Vagina (tissue), 2 donors: ENCODE results near the gene CREB5. TPM values are rescaled to one million over a fixed set of nuclear protein-coding genes. Genes with fewer than 3 reads are reported as not detected.

Experiments used
- DNase-seq, 2 donors: peaks; one replicate each; pipeline ENCODE4 v3.0.0-alpha.2; 2017; ENCODE audit errors: extremely low spot score in 2 of 2
- H3K27ac ChIP-seq: fragments of 200-600 bp; sonication (generic); one replicate; pipeline ENCODE4 v1.5.1; 2019
- H3K27me3 ChIP-seq: fragments of 200-600 bp; sonication (generic); one replicate; pipeline ENCODE4 v1.5.1; 2019
- H3K36me3 ChIP-seq, 2 donors: fragments of 200-600 bp; sonication (generic); one replicate each; pipeline ENCODE4 v1.5.1; 2017 to 2019
- H3K4me1 ChIP-seq: fragments of 200-600 bp; sonication (generic); one replicate; pipeline ENCODE4 v1.5.1; 2019
- H3K4me3 ChIP-seq, 2 donors: fragments of 200-600 bp; sonication (generic); 1 replicate in 1 of 2; 2 replicates in 1 of 2; pipeline ENCODE4 v1.5.1; 2016 to 2019
- H3K9me3 ChIP-seq: fragments of 200-600 bp; sonication (generic); one replicate; pipeline ENCODE4 v1.5.1; 2019
- POLR2A ChIP-seq, 2 donors: fragments of 450-650 bp; IDR thresholded peaks; one replicate each; pipeline ENCODE4 v1.6.1; 2017; ENCODE audit warnings: antibody characterized with exemption in 2 of 2, mild to moderate bottlenecking in 2 of 2, moderate library complexity in 2 of 2
- POLR2AphosphoS5 ChIP-seq, 2 donors: sonication (generic); formaldehyde crosslinking; IDR thresholded peaks; one replicate each; pipeline ENCODE4 v1.9.0; 2017; ENCODE audit warnings: antibody characterized with exemption in 2 of 2, mild to moderate bottlenecking in 2 of 2, low read depth in 1 of 2; ENCODE audit not compliant: insufficient read depth in 1 of 2
- intact Hi-C: fragments of 100-400 bp; cut with DNase I; formaldehyde crosslinking; loops from one replicate; pipeline ENCODE4 v1.15.1; 2023
- total RNA-seq: library from RNA; depleted of rRNA; stranded (reverse); fragments of >200 nt; gene quantifications from one replicate; pipeline ENCODE4 v1.2.3, GENCODE V29; 2016
- TF ChIP-seq, protein P1 (sequence below), 3 experiments: fragments of 450-650 bp in 2 of 3; fragments of 200-600 bp in 1 of 3; sonication (generic) in 1 of 3; IDR thresholded peaks; one replicate each; pipeline ENCODE4 v1.5.1; 2017 to 2019; ENCODE audit warnings: antibody characterized with exemption in 3 of 3, mild to moderate bottlenecking in 2 of 3, moderate library complexity in 2 of 3

CREB5 gene
- total RNA-seq, 1 donor from 2014 or later: 23.1 TPM

DNA sequence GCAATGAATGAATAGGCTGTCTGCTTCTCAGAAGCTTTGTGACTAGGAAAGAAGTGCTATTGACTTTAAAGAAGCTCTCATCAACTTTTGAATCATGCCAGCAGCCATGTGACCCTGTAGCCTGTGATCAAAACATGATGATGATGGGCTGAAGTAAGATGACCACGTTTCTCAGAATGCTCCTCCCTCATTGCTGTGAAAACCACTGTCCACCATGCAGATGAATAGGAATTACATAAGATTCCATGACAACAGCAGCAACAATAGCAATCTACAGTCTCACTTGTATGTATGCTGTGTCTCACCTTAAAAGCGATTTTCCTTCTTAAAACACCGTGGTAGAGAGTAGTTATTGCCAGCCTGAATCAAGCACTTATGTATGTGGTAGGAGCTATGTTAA, 317.4 kb downstream of the CREB5 start:
- no peak overlapping the region for H3K4me3 ChIP-seq
- H3K9me3 ChIP-seq: no peaks in the 10 kb centered on the region
- no peaks in the 10 kb centered on the region for H3K36me3 ChIP-seq
- DNase-seq: no peak
- peaks cover 34% of the 10 kb centered on the region for H3K4me1 ChIP-seq
- no peaks in the 10 kb centered on the region for H3K27me3 ChIP-seq
- no peak overlapping the region for H3K27ac ChIP-seq
- no peak for TF ChIP-seq POLR2A (IDR thresholded peaks at IDR 0.05)
- TF ChIP-seq, protein P1, sequence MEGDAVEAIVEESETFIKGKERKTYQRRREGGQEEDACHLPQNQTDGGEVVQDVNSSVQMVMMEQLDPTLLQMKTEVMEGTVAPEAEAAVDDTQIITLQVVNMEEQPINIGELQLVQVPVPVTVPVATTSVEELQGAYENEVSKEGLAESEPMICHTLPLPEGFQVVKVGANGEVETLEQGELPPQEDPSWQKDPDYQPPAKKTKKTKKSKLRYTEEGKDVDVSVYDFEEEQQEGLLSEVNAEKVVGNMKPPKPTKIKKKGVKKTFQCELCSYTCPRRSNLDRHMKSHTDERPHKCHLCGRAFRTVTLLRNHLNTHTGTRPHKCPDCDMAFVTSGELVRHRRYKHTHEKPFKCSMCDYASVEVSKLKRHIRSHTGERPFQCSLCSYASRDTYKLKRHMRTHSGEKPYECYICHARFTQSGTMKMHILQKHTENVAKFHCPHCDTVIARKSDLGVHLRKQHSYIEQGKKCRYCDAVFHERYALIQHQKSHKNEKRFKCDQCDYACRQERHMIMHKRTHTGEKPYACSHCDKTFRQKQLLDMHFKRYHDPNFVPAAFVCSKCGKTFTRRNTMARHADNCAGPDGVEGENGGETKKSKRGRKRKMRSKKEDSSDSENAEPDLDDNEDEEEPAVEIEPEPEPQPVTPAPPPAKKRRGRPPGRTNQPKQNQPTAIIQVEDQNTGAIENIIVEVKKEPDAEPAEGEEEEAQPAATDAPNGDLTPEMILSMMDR (IDR thresholded peaks at IDR 0.05): no peak
- no peak for TF ChIP-seq POLR2AphosphoS5 (IDR thresholded peaks at IDR 0.05; ENCODE audit: insufficient read depth in 1 of 2, low read depth in 1 of 2)
- intact Hi-C loops: no loop called here

DNA sequence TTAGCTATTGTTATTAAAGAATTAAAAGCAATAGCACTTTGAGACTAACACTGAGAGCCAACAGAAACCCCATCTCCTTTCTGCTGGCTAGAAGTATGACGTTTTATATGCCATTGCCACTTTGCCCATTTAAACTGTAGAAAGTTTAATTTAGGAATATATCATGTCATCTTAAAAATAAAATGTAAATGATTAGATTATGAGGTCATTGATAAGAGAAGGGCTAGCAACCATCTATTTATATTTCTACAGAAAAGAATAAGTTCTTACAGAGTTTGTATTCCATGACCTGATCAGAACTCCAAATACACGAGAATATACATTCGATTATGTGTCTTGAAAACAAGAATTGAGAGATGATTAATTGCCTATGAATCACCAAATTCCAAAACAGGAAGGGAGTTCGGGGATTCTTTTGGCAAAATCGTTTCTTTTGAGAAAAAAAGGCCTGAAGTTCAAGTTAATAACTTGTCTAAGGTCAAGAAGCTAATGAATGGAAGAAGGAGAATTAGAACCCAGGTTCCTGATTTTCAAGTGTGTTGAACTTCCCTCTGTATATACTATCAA, 318.9 kb downstream of the CREB5 start:
- H3K4me1 ChIP-seq: peaks cover 28% of the 10 kb centered on the region
- H3K27ac ChIP-seq: no peak overlapping the region
- intact Hi-C loops: no loop called here

DNA sequence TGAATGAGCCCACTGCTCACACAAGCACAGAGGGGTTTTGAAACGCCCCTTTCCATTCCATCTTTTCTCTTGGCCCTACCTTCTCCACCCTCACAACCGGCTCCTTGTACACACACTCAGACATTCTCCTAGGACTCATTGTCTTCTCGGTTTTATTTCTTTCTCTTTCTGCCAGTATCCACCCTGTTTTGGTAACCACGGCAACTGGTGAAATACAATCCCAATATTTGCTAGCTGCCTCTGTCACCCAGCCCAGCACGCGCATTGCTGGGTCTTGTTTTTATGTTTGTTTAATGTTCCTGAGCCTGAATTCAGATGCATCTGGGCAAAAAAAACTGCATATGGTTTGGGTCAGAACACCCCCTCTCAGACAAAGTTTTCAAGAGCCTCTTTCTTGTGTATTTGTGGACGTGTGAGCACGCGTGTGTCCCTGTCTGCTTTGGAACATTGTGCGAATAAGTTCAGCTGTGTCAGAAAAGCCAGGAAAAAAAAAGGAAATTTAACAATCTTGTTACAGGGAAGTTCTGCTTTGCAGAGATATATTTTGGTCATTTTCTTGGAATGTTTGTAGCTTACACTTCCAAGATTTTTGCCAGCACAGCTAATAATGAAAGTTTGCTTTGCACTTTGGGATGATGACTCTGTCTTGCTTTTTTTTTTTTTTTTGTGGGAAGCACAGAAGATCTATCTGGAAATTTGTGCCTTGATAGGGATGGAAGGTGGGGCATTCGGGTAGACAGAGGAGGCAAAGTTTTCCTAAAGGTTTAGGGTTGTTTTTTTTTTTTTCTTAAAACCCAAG, 320.0 kb downstream of the CREB5 start:
- intact Hi-C loops: no loop called here
- Histone ChIP-seq H3K27me3 (no peaks in the 10 kb centered on the region), H3K36me3 (no peaks in the 10 kb centered on the region), H3K27ac (peak overlapping the region; percentile 51), H3K4me3 (no peak overlapping the region), H3K9me3 (no peaks in the 10 kb centered on the region), H3K4me1 (peaks cover 22% of the 10 kb centered on the region)
- TF ChIP-seq, protein P1 (IDR thresholded peaks at IDR 0.05): no peak
- TF ChIP-seq POLR2A (IDR thresholded peaks at IDR 0.05): no peak
- TF ChIP-seq POLR2AphosphoS5 (IDR thresholded peaks at IDR 0.05; ENCODE audit: insufficient read depth in 1 of 2, low read depth in 1 of 2): no peak
- DNase-seq: no peak

More for the DNA sequence above, 318.9 kb downstream of the CREB5 start:
- Histone ChIP-seq H3K36me3 (no peaks in the 10 kb centered on the region), H3K4me3 (no peak overlapping the region), H3K27me3 (no peaks in the 10 kb centered on the region), H3K9me3 (no peaks in the 10 kb centered on the region)
- TF ChIP-seq, protein P1 (IDR thresholded peaks at IDR 0.05): no peak
- TF ChIP-seq POLR2A (IDR thresholded peaks at IDR 0.05) (no peak), POLR2AphosphoS5 (IDR thresholded peaks at IDR 0.05; ENCODE audit: insufficient read depth in 1 of 2, low read depth in 1 of 2) (no peak)
- no peak for DNase-seq

DNA sequence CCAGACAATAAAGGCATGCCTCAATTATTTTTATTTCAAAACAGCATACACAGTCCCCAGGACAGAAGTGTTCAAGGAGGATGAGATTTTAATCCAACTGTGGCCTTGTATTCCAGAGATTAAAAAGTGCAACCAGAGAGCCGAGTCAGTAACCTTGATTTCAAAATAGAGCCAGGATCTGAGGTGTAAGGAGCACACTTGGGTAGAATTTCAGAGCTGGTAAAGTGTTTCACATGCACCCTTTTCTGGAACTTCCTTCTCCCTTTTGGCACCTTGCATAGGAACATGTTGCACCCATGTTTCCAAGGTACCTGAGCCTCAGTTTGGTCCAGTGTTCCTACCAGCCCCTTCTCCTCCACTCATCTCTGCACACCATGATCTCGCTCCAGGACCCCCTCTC, 320.7 kb downstream of the CREB5 start:
- H3K4me1 ChIP-seq: peaks cover 23% of the 10 kb centered on the region
- peak overlapping the region; percentile 51 for H3K27ac ChIP-seq
- H3K27me3 ChIP-seq: no peaks in the 10 kb centered on the region
- H3K36me3 ChIP-seq: no peaks in the 10 kb centered on the region
- no peaks in the 10 kb centered on the region for H3K9me3 ChIP-seq
- TF ChIP-seq, protein P1 (IDR thresholded peaks at IDR 0.05): no peak
- TF ChIP-seq POLR2AphosphoS5 (IDR thresholded peaks at IDR 0.05; ENCODE audit: insufficient read depth in 1 of 2, low read depth in 1 of 2): no peak
- no peak for TF ChIP-seq POLR2A (IDR thresholded peaks at IDR 0.05)
- no peak overlapping the region for H3K4me3 ChIP-seq
- intact Hi-C loops: no loop called here
- DNase-seq: no peak

DNA sequence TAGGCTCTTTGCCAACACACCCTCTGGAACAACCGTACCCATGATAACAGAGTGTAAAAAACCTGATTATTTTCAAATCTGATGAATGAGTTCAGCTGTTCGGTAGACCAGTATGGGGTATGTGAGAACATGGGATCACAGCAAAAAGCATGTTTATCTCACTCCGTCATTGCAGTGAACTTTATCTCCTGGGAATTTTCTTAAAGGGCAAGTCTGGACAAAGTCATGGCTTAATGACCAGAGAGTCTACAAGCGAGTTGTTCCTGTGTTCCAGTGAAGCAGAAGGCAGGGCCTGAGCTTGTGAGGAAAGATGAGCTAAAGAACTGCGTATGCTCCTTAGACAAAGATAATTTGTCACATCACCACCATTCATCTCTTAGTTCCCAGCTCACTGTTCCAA, 326.1 kb downstream of the CREB5 start:
- intact Hi-C loops: no loop called here
- H3K9me3 ChIP-seq: no peaks in the 10 kb centered on the region
- no peaks in the 10 kb centered on the region for H3K27me3 ChIP-seq
- no peak for DNase-seq
- H3K27ac ChIP-seq: no peak overlapping the region
- peaks cover 9% of the 10 kb centered on the region for H3K4me1 ChIP-seq
- no peak overlapping the region for H3K4me3 ChIP-seq
- no peak for TF ChIP-seq POLR2A (IDR thresholded peaks at IDR 0.05)
- TF ChIP-seq POLR2AphosphoS5 (IDR thresholded peaks at IDR 0.05; ENCODE audit: insufficient read depth in 1 of 2, low read depth in 1 of 2): no peak
- TF ChIP-seq, protein P1 (IDR thresholded peaks at IDR 0.05): no peak
- H3K36me3 ChIP-seq: no peaks in the 10 kb centered on the region
